OCI-LY1 (cell line): ENCODE results near the gene CD38.
A peak's percentile ranks its signal among the peaks of the same experiment; 100 is the strongest.

Experiments
- H2AFZ ChIP-seq: fragments of 200-600 bp; sonication (generic), shearing (Covaris generic); 2 replicates; pipeline ENCODE4 v1.6.0; 2014; ENCODE audit warnings: antibody characterized with exemption, mild to moderate bottlenecking, low read length
- H3F3A ChIP-seq: fragments of 200-600 bp; sonication (generic), shearing (Covaris generic); 2 replicates; pipeline ENCODE4 v1.6.0; 2014; ENCODE audit warnings: mild to moderate bottlenecking, antibody characterized with exemption, low read length, moderate library complexity; ENCODE audit not compliant: insufficient read depth
- H3K27ac ChIP-seq: fragments of 200-600 bp; sonication (generic); 2 replicates; pipeline ENCODE4 v1.5.1; 2014; ENCODE audit warnings: low read length, mixed run types, mild to moderate bottlenecking, low read depth; ENCODE audit not compliant: poor library complexity, severe bottlenecking
- H3K27me3 ChIP-seq: fragments of 200-600 bp; sonication (generic); 2 replicates; pipeline ENCODE4 v1.6.0; 2014; ENCODE audit warnings: antibody characterized with exemption, mild to moderate bottlenecking, low read length, moderate library complexity; ENCODE audit not compliant: insufficient read depth
- H3K36me3 ChIP-seq: fragments of 200-600 bp; sonication (generic); 2 replicates; pipeline ENCODE4 v1.6.1; 2014; ENCODE audit warnings: mild to moderate bottlenecking, antibody characterized with exemption, low read length, moderate library complexity, mixed read lengths; ENCODE audit not compliant: insufficient read depth
- H3K4me1 ChIP-seq: fragments of 200-600 bp; sonication (generic); 2 replicates; pipeline ENCODE4 v1.5.1; 2014; ENCODE audit warnings: mild to moderate bottlenecking, low read length, moderate library complexity; ENCODE audit not compliant: insufficient read depth, severe bottlenecking
- H3K4me2 ChIP-seq: fragments of 200-600 bp; sonication (generic), shearing (Covaris generic); 2 replicates; pipeline ENCODE4 v1.6.1; 2014; ENCODE audit warnings: low read length
- H3K4me3 ChIP-seq: fragments of 200-600 bp; sonication (generic); 2 replicates; pipeline ENCODE4 v1.5.1; 2014; ENCODE audit warnings: low read length, low read depth, mild to moderate bottlenecking, mixed read lengths; ENCODE audit not compliant: poor library complexity, severe bottlenecking
- H3K79me2 ChIP-seq: fragments of 200-600 bp; shearing (Covaris generic); 2 replicates; pipeline ENCODE4 v1.6.1; 2016; ENCODE audit warnings: mixed run types, low read length, mixed read lengths; ENCODE audit not compliant: insufficient read depth
- H3K9ac ChIP-seq: fragments of 200-600 bp; sonication (generic), shearing (Covaris generic); 2 replicates; pipeline ENCODE4 v1.6.1; 2014; ENCODE audit warnings: mild to moderate bottlenecking, low read length, mixed read lengths
- H3K9me2 ChIP-seq: fragments of 200-600 bp; sonication (generic), shearing (Covaris generic); 2 replicates; pipeline ENCODE4 v1.6.1; 2014; ENCODE audit warnings: low read depth, mild to moderate bottlenecking, low read length, mixed read lengths
- H3K9me3 ChIP-seq: fragments of 200-600 bp; shearing (Covaris generic); 2 replicates; pipeline ENCODE4 v1.6.1; 2014; ENCODE audit warnings: low read length, mixed read lengths
- H4K20me1 ChIP-seq: fragments of 200-600 bp; sonication (generic), shearing (Covaris generic); 2 replicates; pipeline ENCODE4 v1.6.0; 2016; ENCODE audit warnings: mild to moderate bottlenecking, low read length; ENCODE audit not compliant: insufficient read depth
- EZH2 ChIP-seq: fragments of 200-600 bp; sonication (generic), shearing (Covaris generic); IDR thresholded peaks from 2 replicates; pipeline ENCODE4 v1.8.0; 2017; ENCODE audit warnings: borderline replicate concordance, mixed run types, mild to moderate bottlenecking, antibody characterized with exemption, low read length, moderate library complexity, mixed read lengths
- TF ChIP-seq, protein P1 (sequence below): fragments of 200-600 bp; sonication (generic), shearing (Covaris generic); IDR thresholded peaks from 2 replicates; pipeline ENCODE4 v1.5.1; 2017; ENCODE audit warnings: mild to moderate bottlenecking, antibody characterized with exemption, low read length, moderate library complexity, mixed read lengths

Gene CD38

DNA sequence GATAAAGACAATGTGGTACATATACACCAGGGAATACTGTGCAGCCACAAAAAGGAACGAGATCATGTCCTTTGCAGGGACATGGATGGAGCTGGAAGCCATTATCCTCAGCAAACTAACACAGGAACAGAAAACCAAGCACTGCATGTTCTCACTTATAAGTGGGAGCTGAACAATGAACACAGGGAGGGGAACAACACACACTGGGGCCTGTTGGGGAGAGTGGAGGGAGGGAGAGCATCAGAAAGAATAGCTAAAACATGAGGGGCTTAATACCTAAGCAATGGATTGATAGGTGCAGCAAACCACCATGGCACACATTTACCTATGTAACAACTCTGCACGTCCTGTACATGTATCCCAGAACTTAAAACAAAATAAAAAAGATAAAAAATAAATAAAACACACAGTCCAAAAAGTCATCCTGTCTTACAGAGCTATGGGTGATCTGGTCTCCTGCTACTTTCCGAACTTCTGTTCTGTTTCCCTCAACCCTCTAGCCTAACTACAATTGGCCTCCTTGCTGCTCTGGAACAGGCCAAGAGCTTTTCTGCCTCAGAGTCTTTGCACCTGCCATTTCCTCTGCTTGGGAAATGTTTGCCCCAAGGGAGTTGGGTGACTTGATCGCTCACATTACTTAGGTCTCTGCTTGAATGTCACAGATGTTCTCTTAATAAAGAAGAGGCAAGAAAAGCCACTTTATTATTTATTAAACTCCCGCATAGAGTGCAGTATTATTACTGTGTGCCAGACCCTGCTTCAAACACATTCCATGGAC lies 1.1 kb upstream of the CD38 start:
- Histone ChIP-seq H3K4me2 (peak overlapping the region; percentile 93), H3K9ac (no peak overlapping the region), H3K27me3 (no peaks in the 10 kb centered on the region), H3K36me3 (peaks cover 14% of the 10 kb centered on the region), H3K4me1 (peaks cover 35% of the 10 kb centered on the region), H3K9me2 (no peaks in the 10 kb centered on the region), H2AFZ (no peak overlapping the region), H3K27ac (peak overlapping the region; percentile 82), H3K4me3 (no peak overlapping the region), H3K9me3 (no peaks in the 10 kb centered on the region), H3K79me2 (peaks cover 5% of the 10 kb centered on the region), H4K20me1 (no peaks in the 10 kb centered on the region), H3F3A (no peaks in the 10 kb centered on the region)
- no peak for TF ChIP-seq EZH2
- TF ChIP-seq, protein P1, sequence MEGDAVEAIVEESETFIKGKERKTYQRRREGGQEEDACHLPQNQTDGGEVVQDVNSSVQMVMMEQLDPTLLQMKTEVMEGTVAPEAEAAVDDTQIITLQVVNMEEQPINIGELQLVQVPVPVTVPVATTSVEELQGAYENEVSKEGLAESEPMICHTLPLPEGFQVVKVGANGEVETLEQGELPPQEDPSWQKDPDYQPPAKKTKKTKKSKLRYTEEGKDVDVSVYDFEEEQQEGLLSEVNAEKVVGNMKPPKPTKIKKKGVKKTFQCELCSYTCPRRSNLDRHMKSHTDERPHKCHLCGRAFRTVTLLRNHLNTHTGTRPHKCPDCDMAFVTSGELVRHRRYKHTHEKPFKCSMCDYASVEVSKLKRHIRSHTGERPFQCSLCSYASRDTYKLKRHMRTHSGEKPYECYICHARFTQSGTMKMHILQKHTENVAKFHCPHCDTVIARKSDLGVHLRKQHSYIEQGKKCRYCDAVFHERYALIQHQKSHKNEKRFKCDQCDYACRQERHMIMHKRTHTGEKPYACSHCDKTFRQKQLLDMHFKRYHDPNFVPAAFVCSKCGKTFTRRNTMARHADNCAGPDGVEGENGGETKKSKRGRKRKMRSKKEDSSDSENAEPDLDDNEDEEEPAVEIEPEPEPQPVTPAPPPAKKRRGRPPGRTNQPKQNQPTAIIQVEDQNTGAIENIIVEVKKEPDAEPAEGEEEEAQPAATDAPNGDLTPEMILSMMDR = no peak

DNA sequence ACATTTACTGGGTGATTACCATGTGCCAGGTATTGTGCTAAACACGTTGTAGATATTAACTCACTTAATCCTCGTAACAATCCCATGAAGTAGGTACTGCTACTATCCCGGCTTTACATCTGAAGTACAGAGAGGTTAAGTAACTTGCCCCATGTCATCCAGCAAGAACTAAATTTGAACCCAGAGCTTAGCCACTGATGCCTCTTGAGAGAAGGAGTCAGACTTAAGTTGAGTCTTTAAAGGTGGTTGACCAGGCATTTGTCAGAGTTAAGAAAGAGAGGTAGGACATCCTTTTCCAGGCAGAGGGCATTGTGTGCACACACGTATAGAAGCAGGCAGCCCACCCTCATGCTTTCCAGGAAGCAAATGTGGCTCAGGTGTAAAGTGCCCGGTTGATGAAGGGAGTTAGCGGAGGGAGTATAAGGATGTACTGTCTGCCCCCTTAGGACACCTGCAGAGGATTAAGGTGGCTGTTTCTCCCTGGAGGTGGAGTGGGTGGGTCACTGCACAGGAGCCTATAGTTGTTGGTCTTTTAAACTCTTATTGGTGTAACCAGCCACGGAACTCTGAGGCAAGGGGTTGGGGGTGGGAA lies 335 bp upstream of the CD38 start:
- H3K4me1 ChIP-seq = peaks cover 42% of the 10 kb centered on the region
- H2AFZ ChIP-seq = no peak overlapping the region
- peaks cover 5% of the 10 kb centered on the region for H3K79me2 ChIP-seq
- H3K9ac ChIP-seq = no peak overlapping the region; the same call in 1 of the 2 replicates
- TF ChIP-seq EZH2 = no peak
- TF ChIP-seq, protein P1 = no peak
- H4K20me1 ChIP-seq = no peaks in the 10 kb centered on the region
- H3K9me3 ChIP-seq = no peaks in the 10 kb centered on the region
- H3K9me2 ChIP-seq = no peaks in the 10 kb centered on the region
- H3F3A ChIP-seq = no peaks in the 10 kb centered on the region
- H3K27me3 ChIP-seq = no peaks in the 10 kb centered on the region
- H3K27ac ChIP-seq = peak overlapping the region; percentile 82
- peaks cover 18% of the 10 kb centered on the region for H3K36me3 ChIP-seq
- peak overlapping the region; percentile 93 for H3K4me2 ChIP-seq
- H3K4me3 ChIP-seq = peak overlapping the region; percentile 84

DNA sequence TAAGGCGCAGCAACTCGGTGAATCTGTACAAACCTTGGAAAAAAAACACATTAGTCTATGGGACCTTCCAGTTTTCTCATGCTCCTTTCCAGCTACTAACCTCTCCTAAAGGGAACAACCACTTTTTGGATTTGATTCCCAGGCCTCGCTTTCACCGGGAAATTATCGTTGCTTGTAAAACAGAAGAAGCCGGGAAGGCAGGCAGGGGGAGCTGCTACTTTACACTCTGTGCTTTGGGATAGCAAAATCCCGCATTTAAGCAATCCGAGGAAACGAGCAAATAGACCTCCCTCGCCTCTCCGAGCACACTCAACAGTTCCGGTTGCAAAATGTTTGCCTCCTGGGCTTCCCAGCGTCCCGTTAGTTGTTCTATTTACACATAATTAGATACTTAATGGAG lies 1.2 kb downstream of the CD38 start:
- Histone ChIP-seq H2AFZ (no peak overlapping the region), H3K27me3 (no peaks in the 10 kb centered on the region), H3K9ac (peak overlapping the region; percentile 89), H3F3A (no peaks in the 10 kb centered on the region), H3K27ac (peak overlapping the region; percentile 82), H3K9me3 (no peaks in the 10 kb centered on the region), H3K79me2 (peaks cover 5% of the 10 kb centered on the region), H4K20me1 (no peaks in the 10 kb centered on the region), H3K4me1 (peaks cover 57% of the 10 kb centered on the region), H3K4me2 (peak overlapping the region; percentile 93), H3K9me2 (no peaks in the 10 kb centered on the region), H3K36me3 (peaks cover 30% of the 10 kb centered on the region), H3K4me3 (peak overlapping the region; percentile 84)
- TF ChIP-seq, protein P1 = no peak
- TF ChIP-seq EZH2 = no peak
